Activated T-cell treated with anti-CD3 and anti-CD28 coated beads, Interleukin-2, amount 50 U/mL, for 72 hours (primary cell): Measurements from ENCODE around the gene TNFRSF8. TPM values are rescaled to one million over a fixed set of nuclear protein-coding genes. Genes with fewer than 3 reads are reported as not detected.

Source experiments
- ATAC-seq, 2 donors: fragments of 150-1000 bp; cut with Tn5 transposase; replicated peaks in 1 of 2; 2 replicates each; pipeline ENCODE4 v1.10.0; 2021; ENCODE audit warnings: moderate library complexity in 2 of 2, mild to moderate bottlenecking in 1 of 2
- DNase-seq, 2 donors: peaks; one replicate each; pipeline ENCODE4 v3.0.0; 2021 to 2022; ENCODE audit warnings: mixed read lengths in 1 of 2
- H3K27ac Mint-ChIP-seq: one replicate; pipeline ENCODE4 v1.8.0; 2022; ENCODE audit warnings: mild to moderate bottlenecking, moderate library complexity, mixed read lengths
- H3K27me3 Mint-ChIP-seq: one replicate; pipeline ENCODE4 v1.8.0; 2022; ENCODE audit warnings: low read depth, mixed read lengths
- H3K36me3 Mint-ChIP-seq, 2 donors: one replicate each; pipeline ENCODE4 v1.8.0; 2022; ENCODE audit warnings: mixed read lengths in 2 of 2, mild to moderate bottlenecking in 1 of 2; ENCODE audit not compliant: insufficient read depth in 2 of 2
- H3K4me1 Mint-ChIP-seq: one replicate; pipeline ENCODE4 v1.8.0; 2022; ENCODE audit warnings: low read depth, mixed read lengths
- H3K4me3 Mint-ChIP-seq, 2 donors: one replicate each; pipeline ENCODE4 v1.8.0; 2022; ENCODE audit warnings: mild to moderate bottlenecking in 2 of 2, mixed read lengths in 2 of 2, moderate library complexity in 2 of 2
- H3K9me3 Mint-ChIP-seq, 2 donors: one replicate each; pipeline ENCODE4 v1.8.0; 2022; ENCODE audit warnings: mixed read lengths in 2 of 2
- total RNA-seq, 2 donors: library from RNA; stranded (reverse); gene quantifications; one replicate each; pipeline ENCODE4 v1.2.3, GENCODE V29; 2022

Gene TNFRSF8
- total RNA-seq, 2 donors from 2014 or later: 39.5 to 63.5 TPM

GRCh38 chr1:12046749-12047119, 16.4 kb upstream of the TNFRSF8 start:
- H3K9me3 Mint-ChIP-seq: no peaks in the 10 kb centered on the region
- H3K4me1 Mint-ChIP-seq: peaks cover 11% of the 10 kb centered on the region
- DNase-seq: no peak
- no peak overlapping the region for H3K4me3 Mint-ChIP-seq
- no peaks in the 10 kb centered on the region for H3K36me3 Mint-ChIP-seq
- peaks cover 10% of the 10 kb centered on the region for H3K27me3 Mint-ChIP-seq
- H3K27ac Mint-ChIP-seq: no peak overlapping the region
- no peak for ATAC-seq

- no peaks in the 10 kb centered on the region for H3K36me3 Mint-ChIP-seq
- DNase-seq: peak; percentile 83
- H3K4me1 Mint-ChIP-seq: peaks cover 11% of the 10 kb centered on the region
- no peak overlapping the region for H3K27ac Mint-ChIP-seq
- H3K9me3 Mint-ChIP-seq: no peaks in the 10 kb centered on the region
- H3K4me3 Mint-ChIP-seq: no peak overlapping the region
- peaks cover 10% of the 10 kb centered on the region for H3K27me3 Mint-ChIP-seq
- peak; percentile 73 to 81 for ATAC-seq
These were observed 15.8 kb upstream of the TNFRSF8 start for GRCh38 chr1:12047120-12047876.

GRCh38 chr1:12048372-12048771, 14.7 kb upstream of the TNFRSF8 start:
- peak overlapping the region in 1 of 2 donors; percentile 38 for H3K4me3 Mint-ChIP-seq
- no peaks in the 10 kb centered on the region for H3K9me3 Mint-ChIP-seq
- no peak overlapping the region for H3K27ac Mint-ChIP-seq
- ATAC-seq (no peak), DNase-seq (no peak)
- peaks cover 10% of the 10 kb centered on the region for H3K27me3 Mint-ChIP-seq
- H3K36me3 Mint-ChIP-seq: no peaks in the 10 kb centered on the region
- peaks cover 22% of the 10 kb centered on the region for H3K4me1 Mint-ChIP-seq

- no peaks in the 10 kb centered on the region for H3K36me3 Mint-ChIP-seq
- H3K27me3 Mint-ChIP-seq: peaks cover 10% of the 10 kb centered on the region
- DNase-seq: no peak
- H3K27ac Mint-ChIP-seq: no peak overlapping the region
- no peaks in the 10 kb centered on the region for H3K9me3 Mint-ChIP-seq
- H3K4me1 Mint-ChIP-seq: peaks cover 34% of the 10 kb centered on the region
- no peak for ATAC-seq
- no peak overlapping the region for H3K4me3 Mint-ChIP-seq
These were observed 13.5 kb upstream of the TNFRSF8 start for GRCh38 chr1:12049616-12050015.

- H3K9me3 Mint-ChIP-seq: no peaks in the 10 kb centered on the region
- no peaks in the 10 kb centered on the region for H3K27me3 Mint-ChIP-seq
- H3K36me3 Mint-ChIP-seq: peaks cover under 1 to 2% of the 10 kb centered on the region in 2 donors
- H3K4me3 Mint-ChIP-seq: peak overlapping the region in 1 of 2 donors; percentile 58
- ATAC-seq (no peak), DNase-seq (no peak)
- no peak overlapping the region for H3K27ac Mint-ChIP-seq
- peaks cover 48% of the 10 kb centered on the region for H3K4me1 Mint-ChIP-seq
These were observed 11.7 kb upstream of the TNFRSF8 start for GRCh38 chr1:12051361-12051760.

- H3K4me3 Mint-ChIP-seq: peak overlapping the region; percentile 58 to 76
- no peaks in the 10 kb centered on the region for H3K9me3 Mint-ChIP-seq
- peaks cover 2% of the 10 kb centered on the region in 2 donors for H3K36me3 Mint-ChIP-seq
- H3K27me3 Mint-ChIP-seq: no peaks in the 10 kb centered on the region
- ATAC-seq: peak; percentile 19 to 45
- peak; percentile 62 to 78 for DNase-seq
- H3K4me1 Mint-ChIP-seq: peaks cover 55% of the 10 kb centered on the region
- peak overlapping the region; percentile 69 for H3K27ac Mint-ChIP-seq
These were observed 11.0 kb upstream of the TNFRSF8 start for GRCh38 chr1:12052008-12052573.

GRCh38 chr1:12052997-12053686, 10.0 kb upstream of the TNFRSF8 start:
- no peaks in the 10 kb centered on the region for H3K9me3 Mint-ChIP-seq
- peaks cover 66% of the 10 kb centered on the region for H3K4me1 Mint-ChIP-seq
- peaks cover 2 to 5% of the 10 kb centered on the region in 2 donors for H3K36me3 Mint-ChIP-seq
- H3K27me3 Mint-ChIP-seq: no peaks in the 10 kb centered on the region
- no peak for ATAC-seq
- no peak for DNase-seq
- H3K27ac Mint-ChIP-seq: no peak overlapping the region
- peak overlapping the region; percentile 60 to 77 for H3K4me3 Mint-ChIP-seq

GRCh38 chr1:12053752-12054548, 9.2 kb upstream of the TNFRSF8 start:
- H3K4me1 Mint-ChIP-seq: peaks cover 74% of the 10 kb centered on the region
- ATAC-seq: peak; percentile 49 to 61

GRCh38 chr1:12055259-12055658, 7.8 kb upstream of the TNFRSF8 start:
- no peak for DNase-seq
- no peaks in the 10 kb centered on the region for H3K27me3 Mint-ChIP-seq
- ATAC-seq: no peak
- peak overlapping the region in 1 of 2 donors; percentile 75 for H3K4me3 Mint-ChIP-seq
- H3K36me3 Mint-ChIP-seq: peaks cover 4 to 7% of the 10 kb centered on the region in 2 donors
- H3K9me3 Mint-ChIP-seq: no peaks in the 10 kb centered on the region
- H3K27ac Mint-ChIP-seq: no peak overlapping the region
- H3K4me1 Mint-ChIP-seq: peaks cover 87% of the 10 kb centered on the region

More at GRCh38 chr1:12053752-12054548, 9.2 kb upstream of the TNFRSF8 start:
- Mint-ChIP-seq H3K4me3 (peak overlapping the region; percentile 64 to 75), H3K27ac (peak overlapping the region; percentile 24), H3K9me3 (no peaks in the 10 kb centered on the region), H3K36me3 (peaks cover 2 to 7% of the 10 kb centered on the region in 2 donors), H3K27me3 (no peaks in the 10 kb centered on the region)
- peak; percentile 59 to 69 for DNase-seq

- ATAC-seq (peak; percentile 48 to 52), DNase-seq (peak; percentile 66 to 73)
- H3K4me3 Mint-ChIP-seq: peak overlapping the region; percentile 37 to 54
- H3K36me3 Mint-ChIP-seq: peaks cover 4 to 7% of the 10 kb centered on the region in 2 donors
- no peaks in the 10 kb centered on the region for H3K27me3 Mint-ChIP-seq
- peaks cover 96% of the 10 kb centered on the region for H3K4me1 Mint-ChIP-seq
- peak overlapping the region; percentile 0 for H3K27ac Mint-ChIP-seq
- no peaks in the 10 kb centered on the region for H3K9me3 Mint-ChIP-seq
These were observed 6.7 kb upstream of the TNFRSF8 start for GRCh38 chr1:12056331-12056841.

- H3K9me3 Mint-ChIP-seq: peaks cover 0 to 2% of the 10 kb centered on the region in 2 donors
- peak; percentile 71 to 75 for DNase-seq
These were observed 5.7 kb upstream of the TNFRSF8 start for GRCh38 chr1:12057382-12057781.

GRCh38 chr1:12057940-12058687, 5.0 kb upstream of the TNFRSF8 start:
- Mint-ChIP-seq H3K4me1 (peaks cover 92% of the 10 kb centered on the region), H3K4me3 (peak overlapping the region; percentile 20 to 22), H3K9me3 (peaks cover 0 to 2% of the 10 kb centered on the region in 2 donors), H3K27me3 (peaks cover 5% of the 10 kb centered on the region), H3K27ac (no peak overlapping the region), H3K36me3 (peaks cover 7% of the 10 kb centered on the region in 2 donors)
- DNase-seq (no peak), ATAC-seq (no peak)

More at GRCh38 chr1:12057382-12057781, 5.7 kb upstream of the TNFRSF8 start:
- ATAC-seq: peak; percentile 43 to 57
- Mint-ChIP-seq H3K36me3 (peaks cover 4 to 7% of the 10 kb centered on the region in 2 donors), H3K27me3 (peaks cover 5% of the 10 kb centered on the region), H3K27ac (peak overlapping the region; percentile 38), H3K4me1 (peaks cover 95% of the 10 kb centered on the region), H3K4me3 (peak overlapping the region; percentile 37 to 54)
